GM12878 (cell line): ENCODE measurements around the gene ARL15. TPM values are rescaled to one million over a fixed set of nuclear protein-coding genes. Genes with fewer than 3 reads are reported as not detected.

Experiments
- ATAC-seq: fragments of 200-7000 bp; cut with Tn5 transposase; 3 replicates; pipeline ENCODE4 v1.9.1; 2020; ENCODE audit warnings: mild to moderate bottlenecking, moderate library complexity
- BruUV-seq: library from RNA; stranded (reverse); fragments of 400-500 nt; replicated peaks from 2 replicates; lab custom pipeline; 2021; lab: Mats Ljungman, UMichigan
- CTCF ChIA-PET: fragments of 300-600 bp; sonication (Branson Sonifier 250); formaldehyde crosslinking; extraction: SDS; loops from one replicate; lab custom pipeline; 2021; ENCODE audit warnings: inconsistent platforms; lab: Yijun Ruan, JAX
- POLR2A ChIA-PET: fragments of 350-600 bp; formaldehyde crosslinking; extraction: SDS; loops from one replicate; lab custom pipeline; 2021; ENCODE audit warnings: inconsistent platforms; lab: Charles Lee
- RAD21 ChIA-PET: fragments of 300-600 bp; sonication (Branson Sonifier 250); formaldehyde crosslinking; loops from one replicate; lab custom pipeline; 2023; ENCODE audit warnings: antibody characterized with exemption; ENCODE audit not compliant: unreplicated experiment; lab: Charles Lee
- SMC1A ChIA-PET: fragments of 300-600 bp; sonication (Branson Sonifier 250); formaldehyde crosslinking; loops from one replicate; lab custom pipeline; 2023; ENCODE audit not compliant: unreplicated experiment, uncharacterized antibody; lab: Charles Lee
- DNase-seq: peaks from one replicate; pipeline ENCODE4 v3.0.0-alpha.2; 2011; ENCODE audit warnings: low read depth, low spot score
- FAIRE-seq: peaks from 3 replicates; lab custom pipeline; 2011; peaks lifted over from hg19 to GRCh38; lab: Jason Lieb, UNC
- H2AFZ ChIP-seq: 2 replicates; pipeline ENCODE4 v1.6.0; 2011; ENCODE audit warnings: low read depth, low read length, control low read depth; ENCODE audit not compliant: control insufficient read depth
- H3K27ac ChIP-seq: 2 replicates; pipeline ENCODE4 v1.5.1; 2011; ENCODE audit warnings: control low read depth; ENCODE audit not compliant: control insufficient read depth, insufficient read depth
- H3K27me3 ChIP-seq, 2 experiments: replicated peaks in 1 of 2; 2 replicates each; pipeline versions ENCODE4 v1.6.0 to v1.6.1; 2011; ENCODE audit warnings: low read length in 1 of 2; ENCODE audit not compliant: control insufficient read depth in 2 of 2, insufficient read depth in 2 of 2
- H3K36me3 ChIP-seq, 2 experiments: 2 replicates each; pipeline ENCODE4 v1.5.1; 2011; ENCODE audit warnings: low read length in 1 of 2; ENCODE audit not compliant: control insufficient read depth in 2 of 2, insufficient read depth in 2 of 2
- H3K4me1 ChIP-seq: 2 replicates; pipeline ENCODE4 v1.6.1; 2011; ENCODE audit warnings: mild to moderate bottlenecking, low read length, moderate library complexity, mixed read lengths; ENCODE audit not compliant: control insufficient read depth, insufficient read depth
- H3K4me2 ChIP-seq: 2 replicates; pipeline ENCODE4 v1.6.0; 2011; ENCODE audit warnings: control low read depth; ENCODE audit not compliant: control insufficient read depth, insufficient read depth
- H3K4me3 ChIP-seq: fragments of 200-600 bp; sonication (generic); 2 replicates; pipeline ENCODE4 v1.5.1; 2016
- H3K79me2 ChIP-seq: 2 replicates; pipeline ENCODE4 v1.6.0; 2011; ENCODE audit warnings: low read length; ENCODE audit not compliant: control insufficient read depth, insufficient read depth
- H3K9ac ChIP-seq: 2 replicates; pipeline ENCODE4 v1.8.0; 2011; ENCODE audit warnings: low read length, control low read depth, mixed read lengths; ENCODE audit not compliant: control insufficient read depth, insufficient read depth
- H3K9me3 ChIP-seq: replicated peaks from 3 replicates; pipeline ENCODE4 v1.5.1; 2011; ENCODE audit warnings: mild to moderate bottlenecking, low read length; ENCODE audit not compliant: control insufficient read depth, insufficient read depth
- H4K20me1 ChIP-seq: 2 replicates; pipeline ENCODE4 v1.6.0; 2011; ENCODE audit not compliant: control insufficient read depth, insufficient read depth
- ASH2L ChIP-seq: fragments of 300-600, 200-600 bp; sonication (generic); IDR thresholded peaks from 2 replicates; pipeline ENCODE4 v1.6.1; 2017; ENCODE audit warnings: low read depth, mild to moderate bottlenecking, borderline replicate concordance
- BCL3 ChIP-seq: IDR thresholded peaks from 2 replicates; pipeline ENCODE4 v1.6.1; 2011; ENCODE audit warnings: borderline replicate concordance, low read depth, mild to moderate bottlenecking, moderate library complexity, low read length; ENCODE audit not compliant: insufficient read depth, poor library complexity, severe bottlenecking
- CHD1 ChIP-seq: IDR thresholded peaks from 2 replicates; pipeline ENCODE4 v1.6.1; 2012; ENCODE audit warnings: low read depth, low read length, improper control_type of control experiment
- EGR1 ChIP-seq, 2 experiments: IDR thresholded peaks; 1 replicate in 1 of 2; 2 replicates in 1 of 2; pipeline ENCODE4 v1.6.1; 2011 to 2012; ENCODE audit warnings: low read depth in 2 of 2, low read length in 2 of 2, borderline replicate concordance in 1 of 2, mild to moderate bottlenecking in 1 of 2, moderate library complexity in 1 of 2
- ELK1 ChIP-seq: IDR thresholded peaks from 2 replicates; pipeline ENCODE4 v1.6.1; 2012; ENCODE audit warnings: low read depth, low read length, improper control_type of control experiment
- EP300 ChIP-seq, 2 experiments: fragments of 150-350 bp in 1 of 2; IDR thresholded peaks; 2 replicates each; pipeline ENCODE4 v1.6.1; 2011 to 2012; ENCODE audit warnings: low read depth in 2 of 2, low read length in 2 of 2, borderline replicate concordance in 1 of 2, improper control_type of control experiment in 1 of 2, inconsistent platforms in 1 of 2; ENCODE audit not compliant: control insufficient read depth in 1 of 2
- GABPA ChIP-seq: IDR thresholded peaks from 2 replicates; pipeline ENCODE4 v1.6.1; 2014; ENCODE audit warnings: antibody characterized with exemption, low read depth, mild to moderate bottlenecking, inconsistent platforms
- HDGF ChIP-seq: fragments of 450-650 bp; IDR thresholded peaks from 2 replicates; pipeline ENCODE4 v1.6.1; 2016; ENCODE audit warnings: antibody characterized with exemption
- KLF5 ChIP-seq: fragments of 450-650 bp; IDR thresholded peaks from 2 replicates; pipeline ENCODE4 v1.6.1; 2014; ENCODE audit warnings: mild to moderate bottlenecking; ENCODE audit not compliant: partially characterized antibody
- MLLT1 ChIP-seq: fragments of 450-650 bp; IDR thresholded peaks from 2 replicates; pipeline ENCODE4 v1.6.1; 2016; ENCODE audit warnings: mild to moderate bottlenecking
- MTA2 ChIP-seq: fragments of 450-650 bp; IDR thresholded peaks from 2 replicates; pipeline ENCODE4 v1.6.1; 2016; ENCODE audit warnings: low read depth, mild to moderate bottlenecking, moderate library complexity
- POLR2A ChIP-seq: IDR thresholded peaks from 2 replicates; pipeline ENCODE4 v1.6.1; 2011; ENCODE audit warnings: low read depth, mild to moderate bottlenecking, low read length
- SMARCA5 ChIP-seq: fragments of 450-650 bp; IDR thresholded peaks from 2 replicates; pipeline ENCODE4 v1.6.1; 2017; ENCODE audit warnings: mild to moderate bottlenecking
- SMC3 ChIP-seq: IDR thresholded peaks from 2 replicates; pipeline ENCODE4 v1.6.1; 2011; ENCODE audit warnings: low read length, improper control_type of control experiment, borderline replicate concordance
- STAT3 ChIP-seq: IDR thresholded peaks from 2 replicates; pipeline ENCODE4 v1.6.1; 2011; ENCODE audit warnings: low read depth, low read length, improper control_type of control experiment
- TCF12 ChIP-seq: IDR thresholded peaks from 2 replicates; pipeline ENCODE4 v1.6.1; 2011; ENCODE audit warnings: low read depth, mild to moderate bottlenecking, low read length
- ZBTB11 ChIP-seq: fragments of 450-650 bp; formaldehyde crosslinking; IDR thresholded peaks from 2 replicates; pipeline ENCODE4 v1.5.0; 2022; ENCODE audit warnings: mild to moderate bottlenecking, missing genetic modification characterization
- ZNF24 ChIP-seq: fragments of 450-650 bp; IDR thresholded peaks from 2 replicates; pipeline ENCODE4 v1.6.1; 2017; ENCODE audit warnings: antibody characterized with exemption, mild to moderate bottlenecking
- WGBS: methylation state at CpG from one replicate; pipeline ENCODE4 v1.1.6; 2016; ENCODE audit warnings: low lambda C conversion rate; ENCODE audit not compliant: insufficient replicate concordance, insufficient coverage; ENCODE audit errors: missing lambda C conversion rate; 5-methylcytosine and 5-hydroxymethylcytosine counted together
- in situ Hi-C: fragments of 300-500 bp; cut with MboI; formaldehyde crosslinking; loops from 9 replicates; pipeline ENCODE4 v1.14.3; 2018; ENCODE audit warnings: mixed read lengths
- intact Hi-C: fragments of 100-400 bp; cut with micrococcal nuclease; formaldehyde crosslinking; loops from one replicate; pipeline ENCODE4 v1.14.2; 2022; ENCODE audit not compliant: unreplicated experiment
- polyA plus RNA-seq, 11 experiments: library from polyadenylated mRNA; depleted of rRNA in 4 of 11; unstranded in 6 of 11; stranded (reverse) in 5 of 11; fragments of >200 nt; fragmentation: Nextera tagmentation in 4 of 11; fragmentation: Illumina TruSeq in 1 of 11; extraction: Ambion mirVana in 4 of 11; extraction: Trizol in 1 of 11; gene quantifications; 1 replicate in 1 of 11; 2 replicates in 10 of 11; pipeline versions ENCODE4 v1.2.1 to v1.2.3, GENCODE V29; 2011 to 2016; ENCODE audit warnings: inconsistent platforms in 2 of 11, missing spikeins in 2 of 11, low read depth in 1 of 11
- total RNA-seq, 4 experiments: library from RNA; depleted of rRNA in 3 of 4; stranded (reverse); fragments of >200 nt in 3 of 4; fragmentation: Illumina TruSeq in 1 of 4; extraction: Trizol in 1 of 4; gene quantifications; 2 replicates each; pipeline versions ENCODE4 v1.2.1 to v1.2.3, GENCODE V29; 2013 to 2021

The ARL15 gene
- total and polyA plus RNA-seq, 10 of the 15 experiments (the other 5 are each of a cell fraction or from before 2014, with no cell fraction given), result 3.6 to 11.0 (median 7.7) TPM

GRCh38 chr5:54296386-54296785 lies 14.0 kb downstream of the ARL15 start:
- Histone ChIP-seq H3K9me3 (no peaks in the 10 kb centered on the region), H3K27me3 (no peaks in the 10 kb centered on the region), H3K4me2 (no peak overlapping the region), H3K4me3 (no peak overlapping the region), H3K9ac (no peak overlapping the region), H3K4me1 (no peaks in the 10 kb centered on the region), H3K27ac (no peak overlapping the region), H4K20me1 (no peaks in the 10 kb centered on the region), H3K36me3 (no peaks in the 10 kb centered on the region), H3K79me2 (no peaks in the 10 kb centered on the region), H2AFZ (no peak overlapping the region)
- peak; percentile 34 for ATAC-seq
- DNase-seq, result no peak
- intact Hi-C loops, result no loop called here
- no TSS peak for BruUV-seq
- in situ Hi-C loops, result no loop called here
- 63% methylated on average over 2 of the region's 2 CpGs for WGBS
- ChIA-PET RAD21 (no interaction called here), CTCF (no interaction called here), POLR2A (no interaction called here), SMC1A (interaction anchor here (1.0 to 2.0 kb wide), 2 partner anchors 10 to 13 kb away, joined by 3 to 7 read pairs; no protein-coding TSS in a partner anchor)
- FAIRE-seq, result no peak
- TF ChIP-seq HDGF (no peak), EGR1 (IDR thresholded peaks at IDR 0.05; ENCODE audit: borderline replicate concordance in 1 of 2, low read depth in 2 of 2, low read length in 2 of 2) (no peak), CHD1 (no peak), POLR2A (no peak), GABPA (no peak), EP300 (IDR thresholded peaks at IDR 0.05; ENCODE audit: borderline replicate concordance in 1 of 2, control insufficient read depth in 1 of 2, low read depth in 2 of 2, low read length in 2 of 2) (no peak), KLF5 (no peak), ELK1 (no peak), SMC3 (no peak), ZBTB11 (CRISPR knock-in tag) (no peak), ZNF24 (no peak), STAT3 (no peak), ASH2L (no peak), MLLT1 (no peak), BCL3 (no peak), SMARCA5 (no peak), MTA2 (no peak), TCF12 (no peak)
